AG04449 (cell line): ENCODE results near the gene STRIP2.

Experiments
- CTCF ChIA-PET: fragments of 350-600 bp; formaldehyde crosslinking; extraction: SDS; loops from one replicate; lab custom pipeline; 2021; ENCODE audit warnings: antibody characterized with exemption; lab: Yijun Ruan, JAX
- POLR2A ChIA-PET: fragments of 400-600, 350-600 bp; formaldehyde crosslinking; extraction: SDS; loops from one replicate; lab custom pipeline; 2020; ENCODE audit warnings: antibody characterized with exemption, inconsistent platforms; lab: Yijun Ruan, JAX
- DNase-seq: peaks from one replicate; pipeline ENCODE4 v3.0.0-alpha.2; 2010; ENCODE audit warnings: low read depth, low spot score
- H3K4me3 ChIP-seq: 2 replicates; pipeline ENCODE4 v1.5.1; 2011; ENCODE audit warnings: low read depth, mild to moderate bottlenecking, control low read depth, low read length
- CTCF ChIP-seq: IDR thresholded peaks from one replicate; pipeline ENCODE4 v1.5.1; 2011; ENCODE audit warnings: mild to moderate bottlenecking, moderate library complexity, low read length, control low read depth, inconsistent platforms; ENCODE audit not compliant: insufficient read depth; ENCODE audit errors: missing control alignments

Gene STRIP2

GRCh38 chr7:129514683-129515082 lies 80.5 kb downstream of the STRIP2 start:
- POLR2A ChIA-PET, result no interaction called here
- DNase-seq, result no peak
- no peak overlapping the region for H3K4me3 ChIP-seq
- CTCF ChIA-PET, result interaction anchor here (1.2 kb wide), 1 partner anchor 311 kb away, joined by 3 read pairs; no protein-coding TSS in a partner anchor
- no peak for TF ChIP-seq CTCF

- no peak for DNase-seq
- no peak for TF ChIP-seq CTCF
- H3K4me3 ChIP-seq, result no peak overlapping the region
- CTCF ChIA-PET, result interaction anchor here (1.0 kb wide), 1 partner anchor 297 kb away, joined by 3 read pairs; no protein-coding TSS in a partner anchor
- POLR2A ChIA-PET, result no interaction called here
Measured at GRCh38 chr7:129515381-129515780, 81.1 kb downstream of the STRIP2 start.

GRCh38 chr7:129517931-129518330 lies 83.7 kb downstream of the STRIP2 start:
- H3K4me3 ChIP-seq, result no peak overlapping the region
- TF ChIP-seq CTCF, result no peak
- ChIA-PET CTCF (no interaction called here), POLR2A (no interaction called here)
- DNase-seq, result no peak

GRCh38 chr7:129519464-129519863 lies 85.2 kb downstream of the STRIP2 start:
- CTCF ChIA-PET, result no interaction called here
- TF ChIP-seq CTCF, result no peak
- no peak for DNase-seq
- H3K4me3 ChIP-seq, result no peak overlapping the region
- POLR2A ChIA-PET, result no interaction called here

- H3K4me3 ChIP-seq, result no peak overlapping the region
- no peak for TF ChIP-seq CTCF
- no peak for DNase-seq
- ChIA-PET POLR2A (interaction anchor here (0.5 kb wide), 1 partner anchor 472 kb away, joined by 4 read pairs; no protein-coding TSS in a partner anchor), CTCF (interaction anchor here (1.4 kb wide), 1 partner anchor 32 kb away, joined by 4 read pairs; no protein-coding TSS in a partner anchor)
Measured at GRCh38 chr7:129522088-129522970, 88.1 kb downstream of the STRIP2 start.

GRCh38 chr7:129522971-129523340 lies 88.7 kb downstream of the STRIP2 start:
- ChIA-PET CTCF (interaction anchor here (1.4 kb wide), 1 partner anchor 31 kb away, joined by 4 read pairs; no protein-coding TSS in a partner anchor), POLR2A (interaction anchor here (0.5 kb wide), 1 partner anchor 472 kb away, joined by 4 read pairs; no protein-coding TSS in a partner anchor)
- TF ChIP-seq CTCF, result no peak
- DNase-seq, result no peak
- H3K4me3 ChIP-seq, result no peak overlapping the region
